Tibial nerve (tissue), 4 donors: ENCODE results near the gene AXIN1. TPM values are rescaled to one million over a fixed set of nuclear protein-coding genes. Genes with fewer than 3 reads are reported as not detected.

Experiments
- DNase-seq, 2 donors: peaks; one replicate each; pipeline ENCODE4 v3.0.0-alpha.2; 2019; ENCODE audit warnings: low spot score in 2 of 2
- H3K27ac ChIP-seq, 4 donors: fragments of 200-600 bp; sonication (generic) in 3 of 4; one replicate each; pipeline ENCODE4 v1.5.1; 2017 to 2019; ENCODE audit warnings: mild to moderate bottlenecking in 1 of 4
- H3K27me3 ChIP-seq, 2 donors: fragments of 200-600 bp; sonication (generic) in 1 of 2; one replicate each; pipeline versions ENCODE4 v1.5.1 to v1.6.0; 2017 to 2019
- H3K36me3 ChIP-seq, 3 donors: fragments of 200-600 bp; sonication (generic); one replicate each; pipeline ENCODE4 v1.5.1; 2018 to 2019
- H3K4me1 ChIP-seq, 4 donors: fragments of 200-600 bp; sonication (generic) in 3 of 4; one replicate each; pipeline ENCODE4 v1.5.1; 2017 to 2019
- H3K4me3 ChIP-seq, 4 donors: fragments of 200-600 bp; sonication (generic) in 3 of 4; one replicate each; pipeline ENCODE4 v1.5.1; 2017 to 2019; ENCODE audit warnings: mild to moderate bottlenecking in 1 of 4, moderate library complexity in 1 of 4
- H3K9me3 ChIP-seq, 4 donors: fragments of 200-600 bp; sonication (generic) in 3 of 4; one replicate each; pipeline ENCODE4 v1.5.1; 2017 to 2019
- CTCF ChIP-seq, 5 experiments: fragments of 200-600 bp in 3 of 5; fragments of 450-650 bp in 2 of 5; sonication (generic) in 3 of 5; IDR thresholded peaks; one replicate each; pipeline ENCODE4 v1.5.1; 2016 to 2019; ENCODE audit warnings: antibody characterized with exemption in 5 of 5, mild to moderate bottlenecking in 3 of 5, moderate library complexity in 2 of 5
- EP300 ChIP-seq, 2 donors: sonication (generic); formaldehyde crosslinking; IDR thresholded peaks; one replicate each; pipeline ENCODE4 v1.6.1; 2017; ENCODE audit warnings: antibody characterized with exemption in 2 of 2, mild to moderate bottlenecking in 1 of 2
- POLR2A ChIP-seq, 2 donors: fragments of 450-650 bp; IDR thresholded peaks; one replicate each; pipeline ENCODE4 v1.6.1; 2017; ENCODE audit warnings: antibody characterized with exemption in 2 of 2, mild to moderate bottlenecking in 2 of 2, moderate library complexity in 2 of 2
- WGBS, 2 donors: methylation state at CpG; one replicate each; pipeline ENCODE4 v1.1.5; 2018; 5-methylcytosine and 5-hydroxymethylcytosine counted together
- total RNA-seq, 4 donors: library from RNA; depleted of rRNA; stranded (reverse); fragments of >200 nt; gene quantifications; one replicate each; pipeline ENCODE4 v1.1.0, GENCODE V29; 2016

The AXIN1 gene
- total RNA-seq, 4 donors from 2014 or later: 23.4 to 37.1 (median 25.0) TPM

GRCh38 chr16:296276-296675 is 56.2 kb downstream of the AXIN1 start:
- H3K9me3 ChIP-seq: no peaks in the 10 kb centered on the region
- TF ChIP-seq CTCF (IDR thresholded peaks at IDR 0.05): no peak
- TF ChIP-seq POLR2A (IDR thresholded peaks at IDR 0.05): no peak
- no peak for TF ChIP-seq EP300 (IDR thresholded peaks at IDR 0.05)
- H3K27me3 ChIP-seq: no peaks in the 10 kb centered on the region
- H3K4me3 ChIP-seq: no peak overlapping the region
- WGBS, 2 donors: 90 to 91% methylated on average over 8 to 13 of the region's 14 CpGs
- no peak for DNase-seq
- peaks cover 2 to 78% (median 9%) of the 10 kb centered on the region in 3 donors for H3K36me3 ChIP-seq
- no peak overlapping the region for H3K27ac ChIP-seq
- no peaks in the 10 kb centered on the region for H3K4me1 ChIP-seq

- H3K4me1 ChIP-seq: no peaks in the 10 kb centered on the region
- no peak for DNase-seq
- H3K9me3 ChIP-seq: no peaks in the 10 kb centered on the region
- no peak overlapping the region for H3K27ac ChIP-seq
- H3K27me3 ChIP-seq: no peaks in the 10 kb centered on the region
- 89 to 92% methylated on average over 28 to 29 of the region's 32 CpGs for WGBS, 2 donors
- TF ChIP-seq CTCF (IDR thresholded peaks at IDR 0.05): no peak
- TF ChIP-seq POLR2A (IDR thresholded peaks at IDR 0.05): no peak
- no peak for TF ChIP-seq EP300 (IDR thresholded peaks at IDR 0.05)
- no peak overlapping the region for H3K4me3 ChIP-seq
- H3K36me3 ChIP-seq: peaks cover 2 to 92% (median 25%) of the 10 kb centered on the region in 3 donors
These were observed 59.3 kb downstream of the AXIN1 start for GRCh38 chr16:293043-293775.

- Histone ChIP-seq H3K9me3 (no peaks in the 10 kb centered on the region), H3K4me3 (no peak overlapping the region), H3K27me3 (no peaks in the 10 kb centered on the region), H3K36me3 (peaks cover 2 to 92% (median 20%) of the 10 kb centered on the region in 3 donors), H3K27ac (no peak overlapping the region), H3K4me1 (no peaks in the 10 kb centered on the region)
- 91 to 93% methylated on average over 9 to 16 of the region's 17 CpGs for WGBS, 2 donors
- no peak for DNase-seq
- TF ChIP-seq CTCF (IDR thresholded peaks at IDR 0.05) (no peak), POLR2A (IDR thresholded peaks at IDR 0.05) (no peak), EP300 (IDR thresholded peaks at IDR 0.05) (no peak)
These were observed 61.0 kb downstream of the AXIN1 start for GRCh38 chr16:291539-291938.

- H3K9me3 ChIP-seq: no peaks in the 10 kb centered on the region
- peaks cover 2 to 89% (median 16%) of the 10 kb centered on the region in 3 donors for H3K36me3 ChIP-seq
- no peak for DNase-seq
- 91 to 96% methylated on average over 14 to 40 of the region's 50 CpGs for WGBS, 2 donors
- H3K27ac ChIP-seq: no peak overlapping the region
- no peaks in the 10 kb centered on the region for H3K4me1 ChIP-seq
- TF ChIP-seq CTCF (IDR thresholded peaks at IDR 0.05) (no peak), POLR2A (IDR thresholded peaks at IDR 0.05) (no peak), EP300 (IDR thresholded peaks at IDR 0.05) (no peak)
- no peak overlapping the region for H3K4me3 ChIP-seq
- H3K27me3 ChIP-seq: no peaks in the 10 kb centered on the region
These were observed 61.7 kb downstream of the AXIN1 start for GRCh38 chr16:290681-291405.
